Lower leg skin (tissue), 3 donors: Measurements from ENCODE around the gene YOD1.

ENCODE experiments used
- CTCF ChIP-seq, 3 donors: fragments of 450-650 bp; IDR thresholded peaks; one replicate each; pipeline ENCODE4 v1.5.1; 2016; ENCODE audit warnings: antibody characterized with exemption in 3 of 3, mild to moderate bottlenecking in 3 of 3, moderate library complexity in 2 of 3
- POLR2A ChIP-seq, 2 donors: fragments of 450-650 bp; IDR thresholded peaks; one replicate each; pipeline ENCODE4 v1.6.1; 2016 to 2017; ENCODE audit warnings: antibody characterized with exemption in 2 of 2, mild to moderate bottlenecking in 1 of 2, moderate library complexity in 1 of 2

DNA sequence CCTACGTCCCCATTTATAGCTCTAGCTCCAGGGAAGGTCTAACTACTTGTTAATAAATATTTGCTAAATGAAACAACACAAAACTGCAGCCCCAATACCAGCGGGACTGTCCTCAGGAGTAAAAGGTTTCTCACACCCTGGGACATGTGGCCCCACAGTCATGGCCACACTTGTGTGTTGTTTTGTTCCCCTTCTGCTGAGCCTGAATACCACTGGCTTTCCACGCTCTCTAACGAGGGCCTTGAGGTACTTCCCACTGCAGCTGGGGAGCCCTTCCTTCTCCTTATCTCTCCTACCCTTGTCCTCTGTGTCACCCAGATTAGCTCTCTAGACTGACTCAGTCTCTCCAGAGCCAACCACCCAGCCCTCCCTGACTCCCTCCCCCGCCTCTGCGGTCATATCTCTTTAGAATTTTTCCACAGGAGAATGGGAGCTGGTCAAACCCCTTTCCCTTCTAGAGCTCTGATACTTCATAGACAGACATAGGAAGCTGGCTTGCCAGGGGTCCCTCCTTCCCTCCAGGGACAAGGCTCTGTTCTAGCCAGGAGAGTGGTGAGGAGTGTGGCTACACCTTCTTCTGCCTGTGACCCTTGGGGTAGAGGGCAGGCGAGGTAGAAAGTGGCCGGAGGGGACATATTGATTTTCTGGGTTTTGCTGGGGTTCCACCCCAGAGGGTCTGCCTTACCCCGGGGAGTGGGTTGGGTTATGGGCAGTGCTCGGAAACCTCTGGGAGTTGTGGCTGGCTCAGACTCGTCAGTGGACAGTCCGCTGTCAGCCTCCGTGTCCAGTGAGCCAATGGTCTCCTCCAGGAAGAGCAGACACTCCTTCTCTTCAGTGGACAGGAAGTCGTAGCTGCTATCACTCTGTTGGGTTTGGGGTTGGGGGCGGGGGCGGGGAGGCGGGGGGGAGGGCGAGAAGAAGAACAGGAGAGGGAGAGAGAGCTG lies 26.5 kb downstream of the YOD1 start:
- TF ChIP-seq CTCF (IDR thresholded peaks at IDR 0.05) (no peak), POLR2A (IDR thresholded peaks at IDR 0.05) (no peak)
